Muscle layer of duodenum (tissue), 2 donors: Measurements from ENCODE around the gene BHLHA9.

ENCODE experiments used
- H3K27ac ChIP-seq: one replicate; pipeline ENCODE4 v1.7.0; 2013; ENCODE audit warnings: mild to moderate bottlenecking, low read length
- H3K27me3 ChIP-seq: one replicate; pipeline ENCODE4 v1.7.0; 2013; ENCODE audit warnings: low read depth, mild to moderate bottlenecking, control low read depth, low read length
- H3K36me3 ChIP-seq, 2 donors: one replicate each; pipeline ENCODE4 v1.7.0; 2013; ENCODE audit warnings: low read length in 2 of 2, control low read depth in 1 of 2, mild to moderate bottlenecking in 1 of 2; ENCODE audit not compliant: insufficient read depth in 2 of 2, control insufficient read depth in 1 of 2
- H3K4me1 ChIP-seq, 2 donors: one replicate each; pipeline ENCODE4 v1.7.0; 2013; ENCODE audit warnings: low read length in 2 of 2, mild to moderate bottlenecking in 2 of 2, control low read depth in 1 of 2, moderate library complexity in 1 of 2; ENCODE audit not compliant: insufficient read depth in 2 of 2, control insufficient read depth in 1 of 2
- H3K4me3 ChIP-seq, 2 donors: one replicate each; pipeline ENCODE4 v1.7.0; 2013; ENCODE audit warnings: low read length in 2 of 2, low read depth in 1 of 2, mild to moderate bottlenecking in 1 of 2
- H3K9me3 ChIP-seq, 2 donors: one replicate each; pipeline ENCODE4 v1.7.0; 2013; ENCODE audit warnings: low read length in 2 of 2, control low read depth in 1 of 2, mild to moderate bottlenecking in 1 of 2; ENCODE audit not compliant: control insufficient read depth in 1 of 2
- donor health status: healthy.

BHLHA9 gene

DNA sequence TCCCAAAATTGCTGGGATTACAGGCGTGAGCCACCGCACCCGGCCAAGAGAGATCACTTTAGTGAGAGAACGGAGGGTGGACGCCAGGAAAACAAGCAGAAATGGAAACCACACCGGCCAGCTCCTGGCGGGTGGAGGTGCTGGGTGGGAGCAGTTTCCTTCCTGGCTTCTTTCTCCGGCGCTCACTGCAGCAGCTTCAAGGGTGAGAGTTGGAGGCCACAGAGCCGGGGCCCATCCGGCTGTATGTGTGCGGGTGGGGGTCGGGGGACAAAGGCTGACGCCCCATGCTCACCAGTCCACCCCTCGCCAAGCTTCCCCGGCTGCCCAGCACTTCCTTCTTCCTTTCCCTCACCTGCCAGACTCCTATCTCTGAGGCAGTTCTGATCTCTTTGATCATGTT is 13.5 kb upstream of the BHLHA9 start:
- no peak overlapping the region for H3K27ac ChIP-seq
- H3K4me1 ChIP-seq, result peaks cover 0 to 9% of the 10 kb centered on the region in 2 donors
- no peaks in the 10 kb centered on the region for H3K9me3 ChIP-seq
- no peak overlapping the region for H3K4me3 ChIP-seq
- H3K27me3 ChIP-seq, result no peaks in the 10 kb centered on the region
- H3K36me3 ChIP-seq, result no peaks in the 10 kb centered on the region

DNA sequence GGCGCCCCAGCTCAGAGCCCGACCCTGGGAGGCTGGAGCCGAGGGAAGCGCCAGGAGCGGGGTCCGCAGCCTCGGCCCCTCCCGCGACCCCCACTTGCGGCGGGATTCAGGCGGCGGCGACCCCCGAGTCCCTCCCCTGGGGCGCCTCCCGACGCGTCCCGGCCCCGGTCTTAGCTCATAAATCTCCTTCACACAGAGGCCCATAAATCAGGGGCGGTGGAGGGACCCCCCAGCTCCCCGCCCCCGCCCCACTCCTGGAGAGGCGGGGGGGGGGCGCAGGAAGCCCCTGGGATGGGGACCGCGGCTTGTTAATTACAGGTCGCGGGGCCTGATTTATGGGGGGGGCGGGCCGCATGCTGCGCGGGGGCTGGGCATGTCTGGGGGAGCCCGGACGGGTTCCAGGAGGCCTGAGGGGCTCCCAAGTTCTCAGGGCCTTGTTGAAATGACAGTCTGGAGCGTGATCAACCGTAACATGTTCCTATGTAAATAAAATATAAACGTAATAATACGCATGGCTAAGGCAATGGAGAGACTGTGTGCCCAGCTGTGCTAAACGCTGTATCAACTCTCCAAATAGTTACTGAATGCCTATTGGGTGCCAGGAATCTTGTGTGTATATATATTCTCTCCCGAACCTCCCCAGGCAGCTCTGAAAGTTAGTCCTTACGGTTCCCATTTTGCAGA is 10.0 kb upstream of the BHLHA9 start:
- no peaks in the 10 kb centered on the region for H3K27me3 ChIP-seq
- H3K27ac ChIP-seq, result no peak overlapping the region

DNA sequence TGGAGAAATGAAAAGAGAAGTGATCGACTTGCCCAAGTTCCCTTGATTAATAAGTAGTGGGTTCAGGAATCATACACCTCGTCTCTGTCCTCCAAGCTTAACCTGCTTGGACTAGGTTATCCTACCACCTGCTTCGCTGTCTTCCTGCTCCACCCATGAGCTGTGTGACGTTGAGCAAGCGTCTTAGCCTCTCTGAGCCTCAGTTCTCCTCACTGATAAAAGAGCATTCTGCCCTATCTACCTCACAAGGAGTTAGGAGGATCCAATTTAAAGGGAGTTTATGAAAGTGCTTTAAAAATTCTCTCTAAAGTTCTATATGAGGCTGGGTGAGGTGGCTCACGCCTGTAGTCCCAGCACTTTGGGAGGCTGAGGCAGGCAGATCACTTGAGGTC is 9.5 kb upstream of the BHLHA9 start:
- H3K4me3 ChIP-seq, result no peak overlapping the region
- peaks cover 0 to 9% of the 10 kb centered on the region in 2 donors for H3K4me1 ChIP-seq
- no peak overlapping the region for H3K27ac ChIP-seq
- H3K27me3 ChIP-seq, result no peaks in the 10 kb centered on the region
- no peaks in the 10 kb centered on the region for H3K9me3 ChIP-seq
- no peaks in the 10 kb centered on the region for H3K36me3 ChIP-seq

More for the DNA sequence above, 10.0 kb upstream of the BHLHA9 start:
- H3K9me3 ChIP-seq, result no peaks in the 10 kb centered on the region
- H3K4me1 ChIP-seq, result peaks cover 0 to 9% of the 10 kb centered on the region in 2 donors
- H3K36me3 ChIP-seq, result no peaks in the 10 kb centered on the region
- peak overlapping the region in 1 of 2 donors; percentile 66 for H3K4me3 ChIP-seq

DNA sequence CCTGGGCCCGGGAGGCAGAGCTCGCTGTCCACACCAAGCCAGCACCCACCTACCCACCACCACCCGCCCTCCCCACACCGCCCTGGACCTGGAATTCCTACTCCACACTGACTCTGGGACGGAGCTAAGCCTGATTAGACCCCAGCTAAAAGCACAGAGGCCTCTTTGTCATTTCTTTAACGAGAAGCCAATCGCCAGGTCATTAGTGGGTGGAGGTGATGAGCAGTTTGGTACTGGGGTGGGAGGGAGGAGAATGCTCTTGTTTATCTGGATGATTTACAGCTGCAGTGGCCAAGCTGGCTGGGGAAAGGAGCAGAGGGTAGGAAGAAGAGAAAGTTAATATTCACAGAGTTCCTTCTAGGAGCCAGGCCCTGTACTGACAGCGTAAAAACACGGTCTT is 6.0 kb upstream of the BHLHA9 start:
- Histone ChIP-seq H3K27ac (no peak overlapping the region), H3K36me3 (no peaks in the 10 kb centered on the region), H3K9me3 (no peaks in the 10 kb centered on the region)

DNA sequence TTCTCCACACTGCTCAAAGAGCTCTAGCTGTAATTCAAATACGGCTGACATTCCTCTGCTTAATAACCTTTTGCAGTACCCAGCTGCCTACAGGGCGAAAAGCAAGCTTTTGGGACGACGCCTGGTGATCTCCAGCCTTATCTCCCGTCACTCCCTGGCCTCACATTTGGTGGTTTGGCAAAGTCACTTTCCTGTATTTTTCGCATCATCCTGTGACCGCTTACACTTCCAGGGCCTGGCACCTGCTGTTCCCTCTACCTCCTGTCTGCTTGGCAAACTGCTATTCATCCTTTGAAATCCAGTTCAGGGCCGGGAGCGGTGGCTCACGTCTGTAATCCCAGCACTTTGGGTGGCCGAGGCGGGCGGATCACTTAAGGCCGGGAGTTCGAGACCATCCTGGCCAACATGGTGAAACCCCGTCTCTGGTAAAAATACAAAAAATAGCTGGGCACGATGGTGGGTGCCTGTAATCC is 2.7 kb upstream of the BHLHA9 start:
- Histone ChIP-seq H3K9me3 (no peaks in the 10 kb centered on the region), H3K4me3 (peak overlapping the region; percentile 57 to 64), H3K27ac (no peak overlapping the region), H3K4me1 (peaks cover 0 to 11% of the 10 kb centered on the region in 2 donors), H3K36me3 (no peaks in the 10 kb centered on the region), H3K27me3 (peaks cover 16% of the 10 kb centered on the region)

More for the DNA sequence above, 6.0 kb upstream of the BHLHA9 start:
- Histone ChIP-seq H3K4me3 (no peak overlapping the region), H3K4me1 (peaks cover 0 to 13% of the 10 kb centered on the region in 2 donors), H3K27me3 (no peaks in the 10 kb centered on the region)

DNA sequence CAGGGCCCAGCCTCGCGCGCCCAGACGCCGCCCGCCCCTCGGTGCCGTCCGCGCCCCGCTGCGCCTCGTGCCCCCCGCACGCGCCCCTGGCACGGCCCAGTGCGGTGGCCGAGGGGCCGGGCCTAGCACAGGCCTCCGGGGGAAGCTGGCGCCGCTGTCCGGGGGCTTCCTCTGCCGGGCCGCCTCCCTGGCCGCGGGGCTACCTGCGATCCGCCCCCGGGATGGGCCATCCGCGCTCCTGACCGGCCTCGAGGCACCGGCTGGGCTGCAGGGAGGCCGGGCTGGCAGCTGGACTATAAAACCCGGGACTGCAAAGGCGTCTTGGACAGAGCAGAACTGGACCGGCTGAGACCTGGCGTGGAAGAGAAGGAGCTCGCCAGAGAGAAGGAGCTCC is 783 bp downstream of the BHLHA9 start:
- Histone ChIP-seq H3K4me3 (no peak overlapping the region), H3K4me1 (peaks cover 0 to 11% of the 10 kb centered on the region in 2 donors), H3K36me3 (no peaks in the 10 kb centered on the region), H3K27me3 (peaks cover 16% of the 10 kb centered on the region), H3K27ac (no peak overlapping the region), H3K9me3 (no peaks in the 10 kb centered on the region)

DNA sequence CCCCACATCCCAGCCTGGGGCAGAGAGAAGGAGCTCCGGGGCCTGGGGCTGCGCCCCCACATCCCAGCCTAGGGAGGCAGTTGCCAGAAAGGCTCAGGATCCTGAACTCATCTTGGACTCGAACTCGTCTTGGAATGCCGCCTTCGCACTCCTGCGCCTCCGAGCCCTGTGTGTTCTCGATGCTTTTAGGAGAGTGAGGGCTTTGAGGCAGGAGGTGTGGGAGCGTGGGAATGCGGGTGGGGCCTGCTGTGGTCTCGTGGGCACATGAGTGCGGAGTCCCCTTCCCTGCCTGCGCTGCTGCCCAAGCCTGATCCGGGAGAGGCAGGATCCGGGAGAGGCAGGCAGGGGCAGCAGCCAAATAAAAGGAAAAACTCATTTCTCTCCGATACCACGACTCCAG is 1.2 kb downstream of the BHLHA9 start:
- Histone ChIP-seq H3K27me3 (peaks cover 16% of the 10 kb centered on the region), H3K36me3 (no peaks in the 10 kb centered on the region), H3K27ac (no peak overlapping the region), H3K4me3 (no peak overlapping the region), H3K4me1 (peaks cover 0 to 11% of the 10 kb centered on the region in 2 donors), H3K9me3 (no peaks in the 10 kb centered on the region)

DNA sequence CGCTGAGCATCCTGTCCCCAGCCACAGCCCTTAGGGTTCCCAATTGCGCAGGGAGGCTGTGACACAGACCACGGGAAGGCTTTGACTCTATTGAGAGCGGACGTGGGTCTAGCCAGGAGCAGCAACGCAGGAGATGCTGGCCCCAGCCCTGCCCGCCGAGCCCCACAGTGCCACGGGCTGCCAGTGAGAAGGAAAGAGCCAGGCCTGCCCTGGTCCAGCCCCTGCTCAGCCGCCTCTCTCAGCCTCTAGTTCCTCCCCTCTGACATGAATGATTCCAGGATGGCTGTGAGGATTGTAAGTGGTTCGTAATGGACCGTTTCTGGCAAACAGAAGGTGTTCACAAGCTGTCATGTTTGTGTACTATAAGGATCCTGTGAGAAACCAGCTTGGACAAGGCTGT is 2.5 kb downstream of the BHLHA9 start:
- no peak overlapping the region for H3K27ac ChIP-seq
- peaks cover 0 to 8% of the 10 kb centered on the region in 2 donors for H3K4me1 ChIP-seq
- no peaks in the 10 kb centered on the region for H3K36me3 ChIP-seq
- peaks cover 16% of the 10 kb centered on the region for H3K27me3 ChIP-seq
- H3K9me3 ChIP-seq, result no peaks in the 10 kb centered on the region
- no peak overlapping the region for H3K4me3 ChIP-seq

DNA sequence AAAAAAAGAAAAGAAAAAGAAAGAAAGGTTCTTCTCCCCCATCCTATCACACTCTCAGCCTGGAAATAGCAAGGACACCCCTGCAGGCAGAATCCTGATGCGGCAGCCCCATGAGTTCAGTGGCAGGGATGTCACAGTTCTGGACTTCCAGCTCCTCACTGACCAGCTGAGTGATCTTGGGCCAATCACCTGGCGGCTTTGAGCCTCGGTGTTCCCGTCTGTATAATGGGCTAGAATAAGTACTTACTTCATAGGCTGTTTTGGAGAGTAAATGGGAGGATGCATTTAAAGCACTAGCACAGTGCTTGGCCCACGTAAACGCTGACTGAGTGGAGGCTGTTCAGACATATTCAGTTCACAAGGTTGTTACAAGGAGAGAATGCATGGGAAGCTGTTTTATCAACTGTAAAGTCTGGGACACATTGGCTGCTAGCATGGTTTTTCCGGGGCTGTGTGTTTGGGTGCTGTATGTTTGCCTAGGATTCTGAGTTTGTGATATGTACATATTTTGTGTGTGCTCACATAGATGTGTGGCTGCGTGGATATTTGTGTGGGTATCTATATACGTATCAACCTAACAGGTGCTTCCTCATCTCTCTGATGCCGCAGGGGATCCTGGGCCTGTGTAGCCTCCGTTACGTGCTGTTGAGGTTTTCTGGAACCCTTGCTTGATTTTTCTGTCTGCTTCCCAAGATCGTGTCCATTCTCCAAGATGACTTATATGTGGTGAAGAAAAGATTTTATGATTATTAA is 3.4 kb downstream of the BHLHA9 start:
- Histone ChIP-seq H3K27me3 (peaks cover 16% of the 10 kb centered on the region), H3K4me3 (no peak overlapping the region), H3K9me3 (no peaks in the 10 kb centered on the region), H3K4me1 (peaks cover 0 to 8% of the 10 kb centered on the region in 2 donors), H3K27ac (no peak overlapping the region), H3K36me3 (no peaks in the 10 kb centered on the region)

DNA sequence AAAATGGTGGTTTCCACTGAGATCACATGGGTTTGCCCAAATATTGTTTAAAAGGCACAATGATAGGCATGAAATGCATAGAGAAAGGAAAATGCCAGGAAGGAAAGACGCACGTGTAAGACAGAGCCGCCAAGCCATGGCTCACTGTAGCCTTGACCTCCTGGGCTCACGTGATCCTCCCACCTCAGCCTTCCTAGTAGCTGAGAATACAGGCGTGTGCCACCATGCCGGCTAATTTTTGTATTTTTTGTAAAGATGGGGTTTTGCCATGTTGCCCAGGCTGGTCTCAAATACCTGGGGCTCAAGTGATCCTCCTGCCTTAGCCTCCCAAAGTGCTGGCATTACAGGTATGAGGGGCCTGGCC is 4.0 kb downstream of the BHLHA9 start:
- Histone ChIP-seq H3K4me1 (peaks cover 0 to 8% of the 10 kb centered on the region in 2 donors), H3K9me3 (no peaks in the 10 kb centered on the region), H3K27ac (no peak overlapping the region), H3K27me3 (peaks cover 16% of the 10 kb centered on the region), H3K36me3 (no peaks in the 10 kb centered on the region), H3K4me3 (no peak overlapping the region)

DNA sequence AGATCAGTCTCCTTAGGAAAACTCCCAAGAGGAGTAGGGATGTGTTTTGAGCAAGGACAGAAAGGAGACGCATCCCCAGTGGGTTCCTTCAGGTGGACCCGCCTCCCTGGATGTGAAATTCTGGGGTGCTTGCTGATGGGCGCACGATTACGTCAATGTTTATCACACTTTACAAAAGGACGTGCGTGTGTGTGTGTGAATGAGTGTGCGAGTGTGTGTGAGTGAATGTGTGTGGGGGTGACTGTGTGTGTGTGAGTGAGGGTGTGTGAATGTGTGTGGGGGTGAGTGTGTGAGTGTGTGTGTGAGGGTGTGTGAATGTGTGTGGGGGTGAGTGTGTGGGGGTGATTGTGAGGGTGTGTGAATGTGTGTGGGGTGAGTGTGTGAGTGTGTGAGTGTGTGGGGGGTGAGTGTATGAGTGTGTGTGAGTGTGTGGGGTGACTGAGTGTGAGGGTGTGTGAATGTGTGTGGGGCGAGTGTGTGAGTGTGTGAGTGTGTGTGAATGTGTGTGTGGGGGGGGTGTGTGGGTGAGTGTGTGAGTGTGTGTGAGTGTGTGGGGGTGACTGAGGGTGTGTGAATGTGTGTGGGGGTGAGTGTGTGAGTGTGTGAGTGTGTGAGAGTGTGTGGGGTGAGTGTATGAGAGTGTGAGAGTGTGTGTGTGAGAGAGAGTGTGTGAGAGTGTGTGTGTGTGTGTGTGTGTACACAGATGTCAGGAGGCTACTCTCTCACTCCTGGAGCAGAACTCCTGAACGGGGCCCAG is 5.1 kb downstream of the BHLHA9 start:
- H3K4me3 ChIP-seq, result no peak overlapping the region
- no peaks in the 10 kb centered on the region for H3K36me3 ChIP-seq
- H3K27ac ChIP-seq, result no peak overlapping the region
- peaks cover 8% of the 10 kb centered on the region for H3K27me3 ChIP-seq
- no peaks in the 10 kb centered on the region for H3K9me3 ChIP-seq
- peaks cover 0 to 3% of the 10 kb centered on the region in 2 donors for H3K4me1 ChIP-seq
